Endothelial cell of umbilical vein (primary cell): ENCODE measurements around the gene KIAA1958. TPM values are rescaled to one million over a fixed set of nuclear protein-coding genes. Genes with fewer than 3 reads are reported as not detected.

ENCODE experiments used
- BruUV-seq: library from RNA; stranded (reverse); fragments of 400-500 nt; replicated peaks from 2 replicates; lab custom pipeline; 2021; lab: Mats Ljungman, UMichigan
- CTCF ChIA-PET: fragments of 300-600, 350-600 bp; sonication (Branson Sonifier 250); formaldehyde crosslinking; loops from one replicate; lab custom pipeline; 2021; ENCODE audit warnings: antibody characterized with exemption, inconsistent platforms; lab: Charles Lee
- POLR2A ChIA-PET: fragments of 300-600, 350-600 bp; sonication (Branson Sonifier 250); formaldehyde crosslinking; loops from one replicate; lab custom pipeline; 2021; ENCODE audit warnings: antibody characterized with exemption, inconsistent platforms; lab: Charles Lee
- DNase-seq: peaks from one replicate; pipeline ENCODE4 v3.0.0-alpha.2; 2011; ENCODE audit warnings: low read depth, low spot score
- FAIRE-seq: peaks from 2 replicates; lab custom pipeline; 2011; peaks lifted over from hg19 to GRCh38; lab: Jason Lieb, UNC
- H2AFZ ChIP-seq: 2 replicates; pipeline ENCODE4 v1.6.0; 2012; ENCODE audit warnings: low read depth, low read length, control low read depth, inconsistent platforms
- H3K27ac ChIP-seq: 2 replicates; pipeline ENCODE4 v1.5.1; 2011; ENCODE audit warnings: low read depth, mild to moderate bottlenecking, control low read depth, low read length, moderate library complexity; ENCODE audit not compliant: insufficient read depth
- H3K27me3 ChIP-seq, 2 experiments: 2 replicates each; pipeline versions ENCODE4 v1.6.0 to v1.6.1; 2011; ENCODE audit warnings: low read length in 2 of 2, mixed read lengths in 1 of 2; ENCODE audit not compliant: control insufficient read depth in 2 of 2, insufficient read depth in 2 of 2
- H3K36me3 ChIP-seq, 2 experiments: 2 replicates in 1 of 2; 3 replicates in 1 of 2; pipeline ENCODE4 v1.5.1; 2011; ENCODE audit warnings: low read length in 2 of 2, mild to moderate bottlenecking in 1 of 2, moderate library complexity in 1 of 2; ENCODE audit not compliant: control insufficient read depth in 2 of 2, insufficient read depth in 2 of 2; ENCODE audit errors: extremely low read depth in 1 of 2
- H3K4me1 ChIP-seq: 3 replicates; pipeline ENCODE4 v1.5.1; 2011; ENCODE audit warnings: mild to moderate bottlenecking, low read length; ENCODE audit not compliant: control insufficient read depth, insufficient read depth; ENCODE audit errors: extremely low read depth
- H3K4me2 ChIP-seq: 2 replicates; pipeline ENCODE4 v1.6.1; 2011; ENCODE audit warnings: low read length, control low read depth, mixed read lengths; ENCODE audit not compliant: insufficient read depth
- H3K4me3 ChIP-seq, 3 experiments: fragments of 200-600 bp in 1 of 3; sonication (generic), shearing (Covaris generic) in 1 of 3; replicated peaks in 1 of 3; 2 replicates each; pipeline ENCODE4 v1.5.1; 2011 to 2016; ENCODE audit warnings: control low read depth in 3 of 3, low read length in 3 of 3, mild to moderate bottlenecking in 2 of 3, inconsistent platforms in 1 of 3, low read depth in 1 of 3, moderate library complexity in 1 of 3; ENCODE audit not compliant: insufficient read depth in 1 of 3
- H3K79me2 ChIP-seq: 2 replicates; pipeline ENCODE4 v1.6.0; 2012; ENCODE audit warnings: low read length, inconsistent platforms; ENCODE audit not compliant: control insufficient read depth, insufficient read depth
- H3K9ac ChIP-seq: replicated peaks from 2 replicates; pipeline ENCODE3; 2011; ENCODE audit warnings: low read length, control low read depth; ENCODE audit not compliant: insufficient read depth; ENCODE audit errors: extremely low read depth
- H3K9me1 ChIP-seq: replicated peaks from 3 replicates; pipeline ENCODE4 v1.6.0; 2011; ENCODE audit warnings: mild to moderate bottlenecking, low read length; ENCODE audit not compliant: control insufficient read depth, insufficient read depth; ENCODE audit errors: extremely low read depth
- H3K9me3 ChIP-seq: replicated peaks from 2 replicates; pipeline ENCODE4 v1.5.1; 2012; ENCODE audit warnings: low read length, inconsistent platforms; ENCODE audit not compliant: control insufficient read depth, insufficient read depth
- H4K20me1 ChIP-seq: replicated peaks from 2 replicates; pipeline ENCODE3; 2011; ENCODE audit warnings: mild to moderate bottlenecking, low read length; ENCODE audit not compliant: control insufficient read depth, insufficient read depth; ENCODE audit errors: extremely low read depth
- CTCF ChIP-seq, 2 donors: IDR thresholded peaks; 1 replicate in 1 of 2; 2 replicates in 1 of 2; pipeline ENCODE4 v1.5.1; 2011; ENCODE audit warnings: low read length in 2 of 2, mild to moderate bottlenecking in 2 of 2, moderate library complexity in 2 of 2, control low read depth in 1 of 2, inconsistent platforms in 1 of 2, low read depth in 1 of 2; ENCODE audit not compliant: insufficient read depth in 1 of 2; ENCODE audit errors: extremely low read depth in 1 of 2
- EZH2 ChIP-seq: IDR thresholded peaks from 2 replicates; pipeline ENCODE4 v1.6.1; 2012; ENCODE audit warnings: borderline replicate concordance, low read depth, mild to moderate bottlenecking, moderate library complexity, low read length, inconsistent platforms; ENCODE audit not compliant: severe bottlenecking
- FOS ChIP-seq: IDR thresholded peaks from 2 replicates; pipeline ENCODE4 v1.6.1; 2011; ENCODE audit warnings: mild to moderate bottlenecking, low read length, moderate library complexity, borderline replicate concordance; ENCODE audit not compliant: insufficient read depth
- GATA2 ChIP-seq: IDR thresholded peaks from 2 replicates; pipeline ENCODE4 v1.7.0; 2011; ENCODE audit warnings: low read depth, mild to moderate bottlenecking, moderate library complexity, mixed read lengths, low read length; ENCODE audit not compliant: insufficient read length, insufficient read depth
- JUN ChIP-seq: IDR thresholded peaks from 2 replicates; pipeline ENCODE4 v1.6.1; 2011; ENCODE audit warnings: borderline replicate concordance, low read depth; ENCODE audit not compliant: insufficient read length, insufficient read depth
- MYC ChIP-seq: IDR thresholded peaks from one replicate; pipeline ENCODE4 v1.6.1; 2011; ENCODE audit warnings: mild to moderate bottlenecking, low read depth, low read length
- POLR2A ChIP-seq: IDR thresholded peaks from 2 replicates; pipeline ENCODE4 v1.6.1; 2012; ENCODE audit warnings: low read depth, mild to moderate bottlenecking, control low read depth, low read length
- POLR2AphosphoS5 ChIP-seq: IDR thresholded peaks from 2 replicates; pipeline ENCODE4 v1.6.1; 2012; ENCODE audit warnings: low read depth, mild to moderate bottlenecking, control low read depth, low read length, moderate library complexity; ENCODE audit not compliant: insufficient read depth
- dilution Hi-C: fragments of 300-500 bp; cut with MboI; formaldehyde crosslinking; loops from one replicate; pipeline ENCODE4 v1.15.0; 2019; ENCODE audit warnings: low sequenced_read_pairs; ENCODE audit not compliant: extremely low pct_ligation_motif_present
- intact Hi-C: fragments of 100-400 bp; cut with micrococcal nuclease; formaldehyde crosslinking; loops from one replicate; pipeline ENCODE4 v1.10.0; 2022
- polyA plus RNA-seq, 4 experiments: library from polyadenylated mRNA; depleted of rRNA in 3 of 4; stranded (reverse) in 3 of 4; unstranded in 1 of 4; fragments of >200 nt; gene quantifications; 2 replicates each; pipeline versions ENCODE4 v1.2.1 to v1.2.3, GENCODE V29; 2011 to 2012; ENCODE audit warnings: missing spikeins in 1 of 4
- total RNA-seq: library from RNA; stranded (reverse); gene quantifications from 2 replicates; pipeline ENCODE4 v1.2.3, GENCODE V29; 2021
- TF ChIP-seq, protein P1 (sequence below): IDR thresholded peaks from 2 replicates; pipeline ENCODE4 v1.6.1; 2011; ENCODE audit not compliant: insufficient read depth, insufficient read length

The KIAA1958 gene
- total and polyA plus RNA-seq, 2 donors (not counting 3 experiments of a cell fraction or from before 2014, with no cell fraction given) = 1.7 to 5.0 TPM

- BruUV-seq = no TSS peak
- no peak for FAIRE-seq
These were observed 143.3 kb downstream of the KIAA1958 start for GRCh38 chr9:112629671-112630485.

More at GRCh38 chr9:112629671-112630485, 143.3 kb downstream of the KIAA1958 start:
- Histone ChIP-seq H2AFZ (no peak overlapping the region), H3K9ac (no peak overlapping the region), H3K9me3 (no peaks in the 10 kb centered on the region), H3K4me1 (peaks cover 2% of the 10 kb centered on the region), H3K79me2 (no peaks in the 10 kb centered on the region), H3K4me2 (no peak overlapping the region), H3K4me3 (no peak overlapping the region), H4K20me1 (no peaks in the 10 kb centered on the region), H3K9me1 (no peaks in the 10 kb centered on the region), H3K27me3 (no peaks in the 10 kb centered on the region), H3K27ac (no peak overlapping the region), H3K36me3 (no peaks in the 10 kb centered on the region)
- dilution Hi-C loops (no loop called here), intact Hi-C loops (no loop called here)
- TF ChIP-seq MYC = no peak
- TF ChIP-seq, protein P1, sequence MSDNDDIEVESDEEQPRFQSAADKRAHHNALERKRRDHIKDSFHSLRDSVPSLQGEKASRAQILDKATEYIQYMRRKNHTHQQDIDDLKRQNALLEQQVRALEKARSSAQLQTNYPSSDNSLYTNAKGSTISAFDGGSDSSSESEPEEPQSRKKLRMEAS = no peak
- TF ChIP-seq POLR2A = no peak
- TF ChIP-seq GATA2 = no peak
- no peak for TF ChIP-seq EZH2
- no peak for TF ChIP-seq CTCF (IDR thresholded peaks at IDR 0.05; ENCODE audit: extremely low read depth in 1 of 2, insufficient read depth in 1 of 2, low read depth in 1 of 2, low read length in 2 of 2)
- no peak for TF ChIP-seq POLR2AphosphoS5
- no peak for TF ChIP-seq JUN
- no peak for TF ChIP-seq FOS
- CTCF ChIA-PET = interaction anchor here (1.3 kb wide), 1 partner anchor 11 kb away, joined by 6 read pairs; no protein-coding TSS in a partner anchor
- DNase-seq = no peak
- POLR2A ChIA-PET = no interaction called here
